RWPE2 (cell line): ENCODE results near the gene DAP3.
"Not testable (repeated sequence)": the region's sequence is repeated elsewhere in the genome, so short reads cannot be mapped to it uniquely, and the experiment has no call there.

Experiments used
- ATAC-seq: fragments of 200-7000 bp; cut with Tn5 transposase; 3 replicates; pipeline ENCODE4 v1.9.1; 2021; ENCODE audit warnings: low read depth
- DNase-seq: peaks from one replicate; pipeline ENCODE4 v3.0.0-alpha.2; 2020; ENCODE audit warnings: low spot score
- H3K27ac ChIP-seq: fragments of 450-650 bp; 2 replicates; pipeline ENCODE4 v1.5.1; 2017; ENCODE audit warnings: mild to moderate bottlenecking; ENCODE audit not compliant: poor library complexity, severe bottlenecking
- H3K27me3 ChIP-seq: fragments of 250-450 bp; sonication (Bioruptor Pico); 2 replicates; pipeline ENCODE4 v1.5.1; 2021; ENCODE audit warnings: mild to moderate bottlenecking, moderate library complexity; ENCODE audit not compliant: insufficient read depth, poor library complexity, severe bottlenecking
- H3K36me3 ChIP-seq: fragments of 250-450 bp; sonication (Bioruptor Pico); 2 replicates; pipeline ENCODE4 v1.5.1; 2020; ENCODE audit warnings: low read depth, mild to moderate bottlenecking, moderate library complexity
- H3K4me1 ChIP-seq: fragments of 250-450 bp; sonication (Bioruptor Pico); 2 replicates; pipeline ENCODE4 v1.5.1; 2021; ENCODE audit warnings: mild to moderate bottlenecking, moderate library complexity; ENCODE audit not compliant: insufficient read depth, poor library complexity, severe bottlenecking
- H3K4me3 ChIP-seq: fragments of 250-450 bp; sonication (Bioruptor Pico); 2 replicates; pipeline ENCODE4 v1.5.1; 2021; ENCODE audit warnings: mild to moderate bottlenecking, moderate library complexity; ENCODE audit not compliant: severe bottlenecking
- H3K9me3 ChIP-seq: fragments of 250-450 bp; sonication (Bioruptor Pico); 2 replicates; pipeline ENCODE4 v1.5.1; 2021; ENCODE audit warnings: mild to moderate bottlenecking, moderate library complexity; ENCODE audit not compliant: severe bottlenecking
- TF ChIP-seq, protein P1 (sequence below): fragments of 450-650 bp; IDR thresholded peaks from one replicate; pipeline ENCODE4 v1.5.1; 2017; ENCODE audit warnings: mild to moderate bottlenecking, moderate library complexity; ENCODE audit not compliant: poor library complexity, severe bottlenecking

The DAP3 gene

DNA sequence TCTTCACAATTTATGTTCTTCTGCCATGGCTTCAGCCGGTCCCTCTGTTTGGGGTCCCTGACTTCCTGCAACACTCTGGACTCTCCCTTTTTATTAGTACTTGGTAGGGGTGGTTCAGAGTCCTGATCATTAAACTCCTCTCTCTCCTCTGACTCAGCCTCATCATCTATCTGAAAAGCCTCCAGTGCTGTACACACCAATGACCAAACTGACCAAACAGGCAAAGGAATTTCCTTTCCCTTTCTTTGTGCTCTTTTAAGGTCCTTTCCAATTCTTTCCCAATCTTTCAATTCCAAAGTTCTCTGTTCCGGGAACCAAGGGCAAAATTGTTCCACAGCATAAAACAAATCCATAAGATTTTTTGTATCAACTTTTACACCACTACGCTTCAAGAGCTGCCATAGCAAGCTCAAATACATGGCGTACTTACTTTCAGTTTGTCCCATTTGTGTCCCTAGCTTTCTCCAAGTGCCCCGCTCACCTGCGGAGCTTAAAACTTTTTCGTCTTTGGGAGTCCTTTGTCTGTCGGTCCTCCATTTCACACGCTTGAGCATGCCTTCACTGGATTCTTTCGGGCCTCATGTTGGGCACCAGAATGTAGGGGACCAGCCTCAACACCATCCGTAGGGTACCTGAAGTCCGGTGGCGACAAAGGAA lies 9.6 kb downstream of the DAP3 start:
- Histone ChIP-seq H3K36me3 (peaks cover 19% of the 10 kb centered on the region), H3K4me3 (no peak overlapping the region), H3K27ac (no peak overlapping the region), H3K27me3 (no peaks in the 10 kb centered on the region), H3K4me1 (peaks cover 4% of the 10 kb centered on the region), H3K9me3 (no peaks in the 10 kb centered on the region)
- TF ChIP-seq, protein P1, sequence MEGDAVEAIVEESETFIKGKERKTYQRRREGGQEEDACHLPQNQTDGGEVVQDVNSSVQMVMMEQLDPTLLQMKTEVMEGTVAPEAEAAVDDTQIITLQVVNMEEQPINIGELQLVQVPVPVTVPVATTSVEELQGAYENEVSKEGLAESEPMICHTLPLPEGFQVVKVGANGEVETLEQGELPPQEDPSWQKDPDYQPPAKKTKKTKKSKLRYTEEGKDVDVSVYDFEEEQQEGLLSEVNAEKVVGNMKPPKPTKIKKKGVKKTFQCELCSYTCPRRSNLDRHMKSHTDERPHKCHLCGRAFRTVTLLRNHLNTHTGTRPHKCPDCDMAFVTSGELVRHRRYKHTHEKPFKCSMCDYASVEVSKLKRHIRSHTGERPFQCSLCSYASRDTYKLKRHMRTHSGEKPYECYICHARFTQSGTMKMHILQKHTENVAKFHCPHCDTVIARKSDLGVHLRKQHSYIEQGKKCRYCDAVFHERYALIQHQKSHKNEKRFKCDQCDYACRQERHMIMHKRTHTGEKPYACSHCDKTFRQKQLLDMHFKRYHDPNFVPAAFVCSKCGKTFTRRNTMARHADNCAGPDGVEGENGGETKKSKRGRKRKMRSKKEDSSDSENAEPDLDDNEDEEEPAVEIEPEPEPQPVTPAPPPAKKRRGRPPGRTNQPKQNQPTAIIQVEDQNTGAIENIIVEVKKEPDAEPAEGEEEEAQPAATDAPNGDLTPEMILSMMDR: no peak
- ATAC-seq: 0 out of 3 replicates have a peak, but pooled peaks have one; percentile 44
- DNase-seq: no peak

DNA sequence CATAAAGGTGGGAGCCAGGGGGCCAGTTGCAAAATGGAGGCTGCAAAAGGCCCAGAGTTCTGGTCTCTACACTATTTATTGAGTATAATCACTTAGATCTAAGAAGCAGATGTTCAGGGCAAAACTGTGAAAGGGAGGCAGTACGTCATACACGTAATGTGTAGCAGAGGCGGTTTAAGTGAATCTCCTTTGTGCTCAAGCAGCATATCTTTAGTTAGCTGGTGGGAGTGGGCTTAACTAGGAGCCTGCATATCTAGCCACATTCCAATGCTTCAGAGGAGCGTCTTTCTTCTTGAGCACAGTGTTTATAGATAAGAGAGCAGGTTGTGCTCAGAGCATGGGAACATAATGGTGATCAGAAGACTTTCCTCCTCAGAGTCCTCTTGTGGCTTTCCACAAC lies 10.2 kb downstream of the DAP3 start:
- not testable (repeated sequence) for ATAC-seq, H3K9me3 ChIP-seq, H3K4me1 ChIP-seq, H3K4me3 ChIP-seq, H3K27me3 ChIP-seq, DNase-seq, H3K27ac ChIP-seq
- peaks cover 19% of the 10 kb centered on the region for H3K36me3 ChIP-seq

DNA sequence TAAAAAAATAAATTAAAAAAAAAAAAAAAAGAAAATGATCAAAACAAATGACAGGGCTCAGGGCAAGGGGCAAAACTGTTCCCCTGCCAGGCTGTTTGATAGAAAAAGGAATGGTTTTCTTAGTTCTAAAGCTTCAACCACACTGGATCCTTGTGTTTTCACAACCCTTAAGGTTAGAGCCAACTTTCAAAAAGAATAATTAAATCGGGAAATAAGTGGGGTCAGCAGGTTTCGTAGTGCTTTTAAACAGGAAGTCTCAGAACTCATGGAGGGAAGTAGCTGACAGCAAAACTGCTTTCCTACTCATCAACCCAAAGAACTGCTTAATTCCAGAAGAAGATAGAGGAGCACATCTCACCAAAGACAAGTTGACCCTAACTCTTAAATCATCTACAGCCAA lies 12.8 kb downstream of the DAP3 start:
- not testable (repeated sequence) for H3K4me1 ChIP-seq, DNase-seq, H3K9me3 ChIP-seq, H3K27me3 ChIP-seq, H3K4me3 ChIP-seq, H3K27ac ChIP-seq, ATAC-seq
- peaks cover 10% of the 10 kb centered on the region; the same call in 1 of the 2 replicates for H3K36me3 ChIP-seq

DNA sequence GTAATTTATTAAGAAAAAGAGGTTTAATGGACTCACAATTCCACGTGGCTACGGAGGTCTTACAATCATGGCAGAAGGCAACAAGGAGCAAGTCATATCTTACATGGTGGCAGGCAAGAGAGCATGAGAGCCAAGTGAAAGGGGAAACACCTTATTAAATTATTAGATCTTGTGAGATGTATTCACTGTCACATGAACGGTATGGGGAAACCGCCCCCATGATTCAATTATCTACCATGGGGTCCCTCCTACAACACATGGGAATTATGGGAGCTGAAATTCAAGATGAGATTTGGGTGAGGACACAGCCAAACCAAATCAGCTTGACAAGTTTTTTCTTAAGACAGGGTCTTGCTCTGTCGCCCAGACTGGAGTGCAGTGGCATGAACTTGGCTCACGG lies 14.3 kb downstream of the DAP3 start:
- Histone ChIP-seq H3K4me1 (no peaks in the 10 kb centered on the region), H3K9me3 (no peaks in the 10 kb centered on the region), H3K4me3 (no peak overlapping the region), H3K27ac (no peak overlapping the region), H3K27me3 (no peaks in the 10 kb centered on the region), H3K36me3 (peaks cover 10% of the 10 kb centered on the region; the same call in 1 of the 2 replicates)
- TF ChIP-seq, protein P1: no peak
- DNase-seq: no peak
- ATAC-seq: no peak

DNA sequence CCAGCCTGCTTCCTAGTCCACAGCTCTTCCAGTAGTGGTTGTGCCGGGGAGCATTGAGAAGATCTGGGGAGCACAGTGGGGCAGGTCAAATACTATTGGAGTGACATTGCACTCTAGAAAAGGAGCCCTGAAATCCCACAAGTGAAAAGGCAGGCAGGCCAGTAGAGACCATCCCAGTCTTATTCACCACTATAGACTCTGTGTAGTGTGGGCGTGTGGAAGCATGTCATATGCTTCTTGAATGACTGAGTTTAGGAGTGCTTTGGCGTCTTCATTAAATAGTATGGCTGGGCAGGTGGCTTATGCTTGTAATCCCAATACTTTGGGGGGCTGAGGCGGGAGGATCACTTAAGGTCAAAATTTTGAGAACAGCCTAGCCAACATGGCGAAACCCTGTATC lies 15.5 kb downstream of the DAP3 start:
- DNase-seq, H3K4me1 ChIP-seq, H3K27me3 ChIP-seq, H3K27ac ChIP-seq, H3K4me3 ChIP-seq, H3K9me3 ChIP-seq: not testable (repeated sequence)
- peaks cover 17% of the 10 kb centered on the region for H3K36me3 ChIP-seq
- peak; percentile 71 for ATAC-seq

DNA sequence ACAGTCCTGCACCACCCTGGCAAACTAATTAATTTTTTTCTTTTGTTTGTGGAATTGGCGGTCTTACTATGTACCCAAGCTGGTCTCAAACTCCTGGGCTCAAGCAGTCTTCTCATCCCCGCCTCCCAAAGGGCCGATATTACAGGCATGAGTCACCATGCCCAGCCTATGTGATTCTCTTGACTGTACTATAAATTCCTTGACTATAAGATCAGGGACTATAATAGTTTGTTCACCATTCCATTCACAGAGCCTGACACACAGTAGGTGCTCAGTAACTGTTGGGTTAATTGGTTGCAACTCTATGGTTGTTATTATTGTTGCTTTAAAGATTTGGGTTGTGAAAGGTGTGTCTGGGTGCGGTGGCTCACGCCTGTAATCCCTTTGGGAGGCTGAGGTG lies 17.2 kb downstream of the DAP3 start:
- Histone ChIP-seq H3K4me3 (no peak overlapping the region), H3K36me3 (peaks cover 27% of the 10 kb centered on the region), H3K9me3 (no peaks in the 10 kb centered on the region), H3K27me3 (no peaks in the 10 kb centered on the region), H3K4me1 (no peaks in the 10 kb centered on the region), H3K27ac (no peak overlapping the region)
- TF ChIP-seq, protein P1: no peak
- peak; percentile 70; the same call in 2 of the 3 replicates for ATAC-seq
- DNase-seq: no peak
